Measurements from ENCODE around the gene KMT2C.

GRCh38 chr7:152103066-152103465 is 332.7 kb downstream of the KMT2C start:
- no peak for TF ChIP-seq CTCF (IDR thresholded peaks at IDR 0.05; ENCODE audit: poor library complexity)
- no peak for TF ChIP-seq EZH2phosphoT487 (IDR thresholded peaks at IDR 0.05; ENCODE audit: low read depth, severe bottlenecking, unreplicated experiment)
- TF ChIP-seq EZH2 (IDR thresholded peaks at IDR 0.05; ENCODE audit: borderline replicate concordance), result no peak
